Skeletal muscle tissue (tissue), 4 donors: ENCODE measurements around the gene CTAGE1. TPM values are rescaled to one million over a fixed set of nuclear protein-coding genes. Genes with fewer than 3 reads are reported as not detected.

Source experiments
- H3K27ac ChIP-seq: one replicate; pipeline ENCODE4 v1.7.0; 2013; ENCODE audit warnings: mild to moderate bottlenecking, low read depth, low read length, inconsistent platforms
- H3K27me3 ChIP-seq, 3 donors: one replicate each; pipeline ENCODE4 v1.7.0; 2013; ENCODE audit warnings: low read length in 3 of 3; ENCODE audit not compliant: control insufficient read depth in 3 of 3, insufficient read depth in 3 of 3
- H3K36me3 ChIP-seq, 3 donors: one replicate each; pipeline ENCODE4 v1.7.0; 2013; ENCODE audit warnings: low read length in 3 of 3; ENCODE audit not compliant: control insufficient read depth in 3 of 3, insufficient read depth in 3 of 3
- H3K4me1 ChIP-seq, 3 donors: one replicate each; pipeline ENCODE4 v1.7.0; 2013; ENCODE audit warnings: low read length in 3 of 3, mild to moderate bottlenecking in 3 of 3; ENCODE audit not compliant: control insufficient read depth in 3 of 3, insufficient read depth in 3 of 3
- H3K4me3 ChIP-seq, 3 donors: one replicate each; pipeline ENCODE4 v1.7.0; 2013; ENCODE audit warnings: low read length in 3 of 3
- H3K9ac ChIP-seq, 3 donors: one replicate each; pipeline ENCODE4 v1.7.0; 2013; ENCODE audit warnings: low read length in 3 of 3, mild to moderate bottlenecking in 3 of 3, moderate library complexity in 2 of 3, low read depth in 1 of 3
- H3K9me3 ChIP-seq, 3 donors: one replicate each; pipeline ENCODE4 v1.7.0; 2013; ENCODE audit warnings: low read length in 3 of 3; ENCODE audit not compliant: control insufficient read depth in 3 of 3
- total RNA-seq: library from RNA; depleted of rRNA; stranded (reverse); fragments of >200 nt; gene quantifications from one replicate; pipeline ENCODE4 v1.2.3, GENCODE V29; 2014
- donor health status: Osteomylitis.

CTAGE1 gene
- total RNA-seq, 1 donor from 2014 or later = not detected

- Histone ChIP-seq H3K27me3 (no peaks in the 10 kb centered on the region), H3K36me3 (no peaks in the 10 kb centered on the region), H3K27ac (no peak overlapping the region), H3K9ac (no peak overlapping the region), H3K9me3 (no peaks in the 10 kb centered on the region), H3K4me3 (no peak overlapping the region), H3K4me1 (no peaks in the 10 kb centered on the region)
These were observed 21.7 kb upstream of the CTAGE1 start for GRCh38 chr18:22439447-22439846.

GRCh38 chr18:22436136-22436535 lies 18.4 kb upstream of the CTAGE1 start:
- no peak overlapping the region for H3K4me3 ChIP-seq
- no peaks in the 10 kb centered on the region for H3K9me3 ChIP-seq
- H3K4me1 ChIP-seq = peaks cover 0 to 4% (median 0%) of the 10 kb centered on the region in 3 donors
- no peak overlapping the region for H3K9ac ChIP-seq
- no peaks in the 10 kb centered on the region for H3K27me3 ChIP-seq
- H3K36me3 ChIP-seq = no peaks in the 10 kb centered on the region
- H3K27ac ChIP-seq = no peak overlapping the region

- Histone ChIP-seq H3K27ac (no peak overlapping the region), H3K9me3 (no peaks in the 10 kb centered on the region), H3K9ac (no peak overlapping the region), H3K4me3 (no peak overlapping the region), H3K4me1 (peaks cover 0 to 4% (median 0%) of the 10 kb centered on the region in 3 donors), H3K36me3 (no peaks in the 10 kb centered on the region), H3K27me3 (no peaks in the 10 kb centered on the region)
These were observed 17.4 kb upstream of the CTAGE1 start for GRCh38 chr18:22434973-22435608.

GRCh38 chr18:22433956-22434355 lies 16.2 kb upstream of the CTAGE1 start:
- Histone ChIP-seq H3K4me1 (peaks cover 0 to 4% (median 0%) of the 10 kb centered on the region in 3 donors), H3K36me3 (no peaks in the 10 kb centered on the region), H3K9ac (no peak overlapping the region), H3K27me3 (no peaks in the 10 kb centered on the region), H3K4me3 (no peak overlapping the region), H3K27ac (no peak overlapping the region), H3K9me3 (no peaks in the 10 kb centered on the region)

- no peak overlapping the region for H3K27ac ChIP-seq
- no peaks in the 10 kb centered on the region for H3K36me3 ChIP-seq
- H3K4me1 ChIP-seq = peaks cover 0 to 4% (median 0%) of the 10 kb centered on the region in 3 donors
- no peak overlapping the region for H3K9ac ChIP-seq
- no peak overlapping the region for H3K4me3 ChIP-seq
- H3K27me3 ChIP-seq = no peaks in the 10 kb centered on the region
- H3K9me3 ChIP-seq = no peaks in the 10 kb centered on the region
These were observed 15.0 kb upstream of the CTAGE1 start for GRCh38 chr18:22432657-22433137.

- Histone ChIP-seq H3K36me3 (no peaks in the 10 kb centered on the region), H3K9ac (no peak overlapping the region), H3K4me3 (no peak overlapping the region), H3K27ac (no peak overlapping the region), H3K4me1 (peaks cover 0 to 4% (median 0%) of the 10 kb centered on the region in 3 donors), H3K27me3 (no peaks in the 10 kb centered on the region), H3K9me3 (no peaks in the 10 kb centered on the region)
These were observed 11.8 kb upstream of the CTAGE1 start for GRCh38 chr18:22429564-22429963.

GRCh38 chr18:22428672-22429071 lies 11.0 kb upstream of the CTAGE1 start:
- H3K4me3 ChIP-seq = no peak overlapping the region
- H3K36me3 ChIP-seq = no peaks in the 10 kb centered on the region
- H3K4me1 ChIP-seq = peaks cover 0 to 4% (median 0%) of the 10 kb centered on the region in 3 donors
- no peaks in the 10 kb centered on the region for H3K9me3 ChIP-seq
- H3K9ac ChIP-seq = no peak overlapping the region
- no peak overlapping the region for H3K27ac ChIP-seq
- H3K27me3 ChIP-seq = no peaks in the 10 kb centered on the region

- Histone ChIP-seq H3K27ac (no peak overlapping the region), H3K4me3 (no peak overlapping the region), H3K9me3 (no peaks in the 10 kb centered on the region), H3K9ac (no peak overlapping the region), H3K27me3 (no peaks in the 10 kb centered on the region), H3K4me1 (peaks cover 0 to 7% (median 0%) of the 10 kb centered on the region in 3 donors), H3K36me3 (no peaks in the 10 kb centered on the region)
These were observed 10.3 kb upstream of the CTAGE1 start for GRCh38 chr18:22427822-22428549.

GRCh38 chr18:22424565-22424963 lies 6.8 kb upstream of the CTAGE1 start:
- no peak overlapping the region for H3K4me3 ChIP-seq

GRCh38 chr18:22423878-22424564 lies 6.3 kb upstream of the CTAGE1 start:
- Histone ChIP-seq H3K9me3 (no peaks in the 10 kb centered on the region), H3K4me1 (peaks cover 0 to 3% (median 0%) of the 10 kb centered on the region in 3 donors), H3K4me3 (no peak overlapping the region), H3K27me3 (no peaks in the 10 kb centered on the region), H3K27ac (no peak overlapping the region), H3K36me3 (no peaks in the 10 kb centered on the region), H3K9ac (no peak overlapping the region)

More at GRCh38 chr18:22424565-22424963, 6.8 kb upstream of the CTAGE1 start:
- no peaks in the 10 kb centered on the region for H3K36me3 ChIP-seq
- H3K4me1 ChIP-seq = peaks cover 0 to 3% (median 0%) of the 10 kb centered on the region in 3 donors
- H3K27ac ChIP-seq = no peak overlapping the region
- no peaks in the 10 kb centered on the region for H3K27me3 ChIP-seq
- no peaks in the 10 kb centered on the region for H3K9me3 ChIP-seq
- no peak overlapping the region for H3K9ac ChIP-seq
